NCI-H748 (cell line): ENCODE measurements around the gene ADORA2B.
"Not testable (repeated sequence)": the region's sequence is repeated elsewhere in the genome, so short reads cannot be mapped to it uniquely, and the experiment has no call there.

ENCODE experiments used
- DNase-seq: peaks from one replicate; lab custom pipeline; 2025; ENCODE audit not compliant: unreplicated experiment; lab: John Stamatoyannopoulos, UW

Gene ADORA2B

GRCh38 chr17:15979013-15979412 is 34.1 kb downstream of the ADORA2B start:
- not testable (repeated sequence) for DNase-seq

GRCh38 chr17:15981208-15981607 is 36.3 kb downstream of the ADORA2B start:
- DNase-seq, result no peak

GRCh38 chr17:15981646-15982580 is 37.0 kb downstream of the ADORA2B start:
- no peak for DNase-seq

GRCh38 chr17:15996322-15996721 is 51.4 kb downstream of the ADORA2B start:
- no peak for DNase-seq

- DNase-seq, result no peak
Observed at GRCh38 chr17:15998031-15998562, 53.2 kb downstream of the ADORA2B start.

- peak; percentile 99 for DNase-seq
Observed at GRCh38 chr17:15999141-15999973, 54.4 kb downstream of the ADORA2B start, which contains the start of the genes TTC19 and ZSWIM7. Gene TTC19 (plus strand): TSS chr17:15999824. CDS start chr17:15999849, 25 bp downstream. Gene ZSWIM7 (minus strand): TSS chr17:15999704. CDS start chr17:15999594, 110 bp downstream.

- peak; percentile 81 for DNase-seq
Observed at GRCh38 chr17:15999974-16000827, 55.3 kb downstream of the ADORA2B start.

- DNase-seq, result no peak
Observed at GRCh38 chr17:16001226-16001897, 56.4 kb downstream of the ADORA2B start.

GRCh38 chr17:16002708-16003260 is 57.9 kb downstream of the ADORA2B start:
- DNase-seq, result no peak

GRCh38 chr17:16003841-16004240 is 58.9 kb downstream of the ADORA2B start:
- DNase-seq, result no peak

- DNase-seq, result no peak
Observed at GRCh38 chr17:16005636-16006035, 60.7 kb downstream of the ADORA2B start.

GRCh38 chr17:16007439-16007838 is 62.5 kb downstream of the ADORA2B start:
- DNase-seq, result no peak

GRCh38 chr17:16013943-16014407 is 69.0 kb downstream of the ADORA2B start:
- DNase-seq, result peak; percentile 18

- DNase-seq, result no peak
Observed at GRCh38 chr17:16019347-16019746, 74.4 kb downstream of the ADORA2B start.

- no peak for DNase-seq
Observed at GRCh38 chr17:16023881-16024280, 79.0 kb downstream of the ADORA2B start.

GRCh38 chr17:16025202-16025601 is 80.3 kb downstream of the ADORA2B start:
- no peak for DNase-seq
